Stimulated activated effector memory CD8-positive, alpha-beta T cell treated with anti-CD3 and anti-CD28 coated beads, Interleukin-12 subunit alpha, Interleukin-12 subunit beta, amount 100 ng/mL, for 72 hours (primary cell): ENCODE data around the gene BRSK2.

Experiments
- ATAC-seq: fragments of 150-1000 bp; cut with Tn5 transposase; 2 replicates; pipeline ENCODE4 v1.10.0; 2021
- DNase-seq, 2 donors: peaks; one replicate each; pipeline ENCODE4 v3.0.0; 2021 to 2022; ENCODE audit warnings: low spot score in 2 of 2
- H3K27ac Mint-ChIP-seq: one replicate; pipeline ENCODE4 v1.8.0; 2022; ENCODE audit warnings: mild to moderate bottlenecking, mixed read lengths
- H3K36me3 Mint-ChIP-seq: one replicate; pipeline ENCODE4 v1.8.0; 2022; ENCODE audit warnings: mild to moderate bottlenecking, mixed read lengths
- H3K4me1 Mint-ChIP-seq: one replicate; pipeline ENCODE4 v1.8.0; 2022; ENCODE audit warnings: mixed read lengths
- H3K4me3 Mint-ChIP-seq: one replicate; pipeline ENCODE4 v1.8.0; 2022; ENCODE audit warnings: mild to moderate bottlenecking, mixed read lengths
- H3K9me3 Mint-ChIP-seq: one replicate; pipeline ENCODE4 v1.8.0; 2022; ENCODE audit warnings: mixed read lengths

The BRSK2 gene

DNA sequence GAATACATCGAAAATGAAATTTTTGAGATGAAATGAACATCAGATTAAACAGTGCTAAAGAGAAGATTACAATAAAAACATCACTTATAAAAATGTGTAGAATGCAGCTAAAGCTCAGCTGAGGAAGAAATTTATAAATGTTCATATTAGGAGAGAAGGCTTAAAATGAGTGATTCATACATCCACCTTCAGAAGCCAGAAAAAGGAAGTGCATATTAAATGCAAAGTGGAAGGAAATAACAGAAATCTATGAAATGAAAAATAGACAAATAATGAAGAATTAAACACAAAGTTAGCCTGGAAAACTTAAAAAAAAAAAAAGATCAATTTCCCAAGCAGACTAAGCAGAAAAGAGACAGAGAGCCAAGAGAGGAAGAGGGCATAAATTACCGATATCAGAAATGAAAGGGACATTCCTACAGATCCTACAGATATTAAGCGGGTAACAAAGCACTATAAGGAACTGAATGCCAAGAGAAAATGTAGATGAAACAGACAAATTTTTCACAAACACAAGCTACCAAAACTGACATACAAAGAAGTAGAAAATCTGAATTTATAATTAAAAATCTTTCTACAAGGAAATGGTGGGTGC is 104.0 kb downstream of the BRSK2 start:
- Mint-ChIP-seq H3K4me1 (peaks cover 66% of the 10 kb centered on the region), H3K27ac (no peak overlapping the region), H3K36me3 (peaks cover 2% of the 10 kb centered on the region), H3K4me3 (no peak overlapping the region), H3K9me3 (no peaks in the 10 kb centered on the region)
- DNase-seq, result no peak
- ATAC-seq, result no peak

DNA sequence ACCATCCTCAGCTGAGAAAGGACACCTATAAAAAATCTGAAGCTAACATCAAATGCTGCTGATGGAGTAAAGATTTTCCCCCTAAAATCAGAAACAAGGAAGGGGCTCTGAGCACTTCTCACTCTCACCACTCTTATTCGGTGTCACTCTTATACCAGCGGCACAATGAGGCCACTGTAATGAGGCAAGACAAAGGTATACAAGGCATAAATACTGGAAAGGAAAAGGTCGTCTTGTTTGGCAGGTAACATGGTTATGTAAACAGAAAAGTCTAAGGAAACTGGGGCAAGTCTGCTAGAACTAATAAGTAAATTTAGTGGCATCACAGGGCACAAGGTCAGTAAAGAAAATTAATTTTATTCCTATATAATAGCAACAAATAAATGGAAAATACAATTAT is 104.9 kb downstream of the BRSK2 start:
- ATAC-seq, result no peak
- no peak overlapping the region for H3K4me3 Mint-ChIP-seq

DNA sequence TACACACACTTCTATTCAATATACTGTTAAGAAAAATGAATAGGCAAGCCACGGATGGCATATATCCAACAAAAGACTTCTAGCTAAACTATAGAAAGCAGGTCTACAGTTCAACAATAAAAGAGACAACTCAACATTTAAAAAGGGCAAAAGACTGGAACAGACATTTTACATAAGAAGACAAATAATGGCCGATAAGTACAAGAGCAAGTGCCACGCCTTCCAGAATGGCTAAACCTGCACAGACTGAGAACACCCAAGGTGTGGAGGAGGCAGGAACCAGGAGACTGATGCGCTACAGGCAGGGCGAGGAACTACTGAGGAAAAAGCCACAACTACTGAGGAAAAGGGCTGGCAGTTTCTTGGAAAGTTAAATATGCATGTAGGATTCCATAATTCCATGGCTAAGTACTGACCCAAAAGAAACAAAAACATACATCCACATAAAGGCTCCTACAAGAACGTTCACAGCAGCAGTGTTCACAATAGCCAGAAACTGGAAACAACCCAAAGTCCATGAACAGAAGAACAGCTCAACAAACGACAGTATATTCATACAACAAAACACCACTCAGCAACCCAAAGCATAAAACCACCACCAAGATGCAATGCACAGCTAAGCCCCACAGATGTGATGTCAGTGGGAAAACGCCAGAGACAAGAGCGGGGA is 106.5 kb downstream of the BRSK2 start:
- DNase-seq (no peak), ATAC-seq (no peak)
- H3K36me3 Mint-ChIP-seq, result peaks cover 7% of the 10 kb centered on the region
- no peak overlapping the region for H3K4me3 Mint-ChIP-seq
- H3K4me1 Mint-ChIP-seq, result peaks cover 78% of the 10 kb centered on the region
- H3K27ac Mint-ChIP-seq, result no peak overlapping the region
- no peaks in the 10 kb centered on the region for H3K9me3 Mint-ChIP-seq

More for the DNA sequence above, 104.9 kb downstream of the BRSK2 start:
- H3K9me3 Mint-ChIP-seq, result no peaks in the 10 kb centered on the region
- peaks cover 63% of the 10 kb centered on the region for H3K4me1 Mint-ChIP-seq
- H3K36me3 Mint-ChIP-seq, result peaks cover 7% of the 10 kb centered on the region
- no peak for DNase-seq
- H3K27ac Mint-ChIP-seq, result no peak overlapping the region

DNA sequence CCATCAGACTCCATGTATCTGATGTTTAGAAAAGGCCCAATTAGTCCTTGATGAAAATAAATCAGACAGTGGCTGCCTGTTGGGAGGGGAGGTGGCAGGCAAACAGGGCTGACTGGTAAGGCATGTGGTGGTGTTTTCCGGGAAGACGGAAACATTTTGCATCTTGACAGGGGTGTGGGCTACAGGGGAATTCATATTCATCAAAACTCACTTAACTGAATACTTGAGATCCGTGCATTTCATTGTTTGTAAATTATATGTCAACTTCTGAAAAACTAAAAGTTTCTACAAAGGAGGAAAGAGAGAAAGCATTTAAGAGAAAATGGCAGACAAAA is 107.0 kb downstream of the BRSK2 start:
- no peaks in the 10 kb centered on the region for H3K9me3 Mint-ChIP-seq
- H3K4me3 Mint-ChIP-seq, result no peak overlapping the region
- ATAC-seq (no peak), DNase-seq (no peak)
- H3K27ac Mint-ChIP-seq, result no peak overlapping the region
- H3K36me3 Mint-ChIP-seq, result peaks cover 7% of the 10 kb centered on the region
- H3K4me1 Mint-ChIP-seq, result peaks cover 81% of the 10 kb centered on the region

DNA sequence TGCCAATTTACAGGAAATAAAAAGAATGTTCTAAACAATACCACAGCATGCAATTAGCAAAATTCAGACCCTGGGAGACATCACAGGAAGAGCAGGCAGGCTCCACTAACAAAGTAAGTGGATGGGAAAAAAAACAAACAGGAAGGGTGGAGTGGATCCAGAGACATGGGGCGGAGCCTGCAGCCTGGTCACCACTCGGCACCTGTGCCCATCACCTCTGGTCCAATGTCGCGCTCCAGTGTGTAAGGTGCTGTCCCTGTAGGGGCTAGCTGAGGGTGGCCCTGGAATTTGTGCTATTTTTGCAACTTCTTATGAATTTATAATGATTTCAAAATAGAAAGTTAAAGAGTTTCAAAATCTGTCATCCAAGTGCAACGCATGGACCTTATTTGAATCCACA is 107.9 kb downstream of the BRSK2 start:
- DNase-seq (no peak), ATAC-seq (no peak)
- Mint-ChIP-seq H3K36me3 (peaks cover 7% of the 10 kb centered on the region), H3K9me3 (no peaks in the 10 kb centered on the region), H3K4me1 (peaks cover 81% of the 10 kb centered on the region), H3K4me3 (no peak overlapping the region), H3K27ac (peak overlapping the region; percentile 9)

DNA sequence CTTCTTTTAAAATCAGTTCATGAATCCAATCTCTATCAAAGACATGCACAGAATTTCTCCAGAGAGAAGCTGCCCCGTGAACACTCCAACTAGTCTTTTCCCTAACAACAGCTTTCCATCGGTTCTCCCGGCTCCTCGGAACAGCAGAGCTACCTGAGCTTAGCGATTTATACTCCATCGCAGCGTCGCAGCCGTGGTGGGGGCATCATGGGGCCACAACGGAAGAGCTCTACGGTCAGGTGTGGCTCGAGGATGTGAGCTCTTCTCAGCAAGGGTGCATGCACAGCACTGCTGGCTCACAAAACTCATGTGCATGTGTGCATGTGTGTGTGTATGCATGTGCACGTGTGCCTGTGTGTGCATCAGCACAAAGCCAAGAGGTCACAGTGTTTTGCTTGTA is 108.5 kb downstream of the BRSK2 start:
- ATAC-seq (no peak), DNase-seq (no peak)
- Mint-ChIP-seq H3K4me1 (peaks cover 81% of the 10 kb centered on the region), H3K27ac (peak overlapping the region; percentile 9), H3K9me3 (no peaks in the 10 kb centered on the region), H3K36me3 (peaks cover 7% of the 10 kb centered on the region), H3K4me3 (no peak overlapping the region)

DNA sequence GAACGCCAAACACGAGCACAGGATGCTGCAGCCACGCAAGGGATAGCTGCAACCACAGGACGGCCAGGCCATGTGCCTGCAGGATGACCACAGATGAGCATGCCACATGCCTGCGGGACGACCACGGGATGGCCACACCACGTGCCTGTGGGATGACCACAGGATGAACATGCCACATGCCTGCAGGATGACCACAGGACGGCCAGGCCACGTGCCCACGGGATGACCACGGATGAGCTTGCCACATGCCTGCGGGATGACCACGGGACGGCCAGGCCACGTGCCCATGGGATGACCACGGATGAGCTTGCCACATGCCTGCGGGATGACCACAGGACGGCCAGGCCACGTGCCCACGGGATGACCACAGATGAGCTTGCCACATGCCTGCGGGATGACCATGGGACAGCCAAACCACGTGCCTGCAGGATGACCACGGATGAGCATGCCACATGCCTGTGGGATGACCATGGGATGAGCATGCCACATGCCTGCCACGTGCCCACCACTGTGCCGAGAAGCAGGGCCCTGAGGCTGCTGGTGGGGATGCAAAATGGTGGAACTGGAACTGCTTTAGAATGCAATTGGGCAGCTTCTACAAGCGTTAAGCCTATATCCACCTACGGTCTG is 109.6 kb downstream of the BRSK2 start:
- peaks cover 7% of the 10 kb centered on the region for H3K36me3 Mint-ChIP-seq
- no peak overlapping the region for H3K4me3 Mint-ChIP-seq
- peak overlapping the region; percentile 50 for H3K27ac Mint-ChIP-seq
- DNase-seq (no peak), ATAC-seq (no peak)
- no peaks in the 10 kb centered on the region for H3K9me3 Mint-ChIP-seq
- H3K4me1 Mint-ChIP-seq, result peaks cover 81% of the 10 kb centered on the region

DNA sequence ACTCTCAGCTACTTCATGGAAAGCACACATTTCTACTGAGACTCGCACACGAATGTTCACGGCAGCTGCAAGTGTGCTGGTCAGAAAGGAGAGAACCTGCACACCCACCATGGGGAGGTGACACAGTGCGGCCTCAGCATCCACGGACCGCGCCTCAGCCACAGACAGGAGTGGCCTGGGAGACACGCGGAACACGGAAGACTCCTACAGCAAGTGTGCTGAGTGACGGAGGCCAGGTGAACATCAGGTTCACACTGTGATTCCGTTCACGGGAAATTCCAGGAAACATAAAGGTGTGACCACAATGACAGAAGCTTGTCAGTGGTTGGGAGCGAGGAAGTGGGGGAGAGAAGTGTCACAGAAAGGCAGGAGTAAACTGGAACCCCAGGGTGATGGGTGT is 110.2 kb downstream of the BRSK2 start:
- Mint-ChIP-seq H3K9me3 (no peaks in the 10 kb centered on the region), H3K4me1 (peaks cover 79% of the 10 kb centered on the region), H3K4me3 (no peak overlapping the region), H3K36me3 (peaks cover 7% of the 10 kb centered on the region), H3K27ac (peak overlapping the region; percentile 50)
- no peak for ATAC-seq
- no peak for DNase-seq

DNA sequence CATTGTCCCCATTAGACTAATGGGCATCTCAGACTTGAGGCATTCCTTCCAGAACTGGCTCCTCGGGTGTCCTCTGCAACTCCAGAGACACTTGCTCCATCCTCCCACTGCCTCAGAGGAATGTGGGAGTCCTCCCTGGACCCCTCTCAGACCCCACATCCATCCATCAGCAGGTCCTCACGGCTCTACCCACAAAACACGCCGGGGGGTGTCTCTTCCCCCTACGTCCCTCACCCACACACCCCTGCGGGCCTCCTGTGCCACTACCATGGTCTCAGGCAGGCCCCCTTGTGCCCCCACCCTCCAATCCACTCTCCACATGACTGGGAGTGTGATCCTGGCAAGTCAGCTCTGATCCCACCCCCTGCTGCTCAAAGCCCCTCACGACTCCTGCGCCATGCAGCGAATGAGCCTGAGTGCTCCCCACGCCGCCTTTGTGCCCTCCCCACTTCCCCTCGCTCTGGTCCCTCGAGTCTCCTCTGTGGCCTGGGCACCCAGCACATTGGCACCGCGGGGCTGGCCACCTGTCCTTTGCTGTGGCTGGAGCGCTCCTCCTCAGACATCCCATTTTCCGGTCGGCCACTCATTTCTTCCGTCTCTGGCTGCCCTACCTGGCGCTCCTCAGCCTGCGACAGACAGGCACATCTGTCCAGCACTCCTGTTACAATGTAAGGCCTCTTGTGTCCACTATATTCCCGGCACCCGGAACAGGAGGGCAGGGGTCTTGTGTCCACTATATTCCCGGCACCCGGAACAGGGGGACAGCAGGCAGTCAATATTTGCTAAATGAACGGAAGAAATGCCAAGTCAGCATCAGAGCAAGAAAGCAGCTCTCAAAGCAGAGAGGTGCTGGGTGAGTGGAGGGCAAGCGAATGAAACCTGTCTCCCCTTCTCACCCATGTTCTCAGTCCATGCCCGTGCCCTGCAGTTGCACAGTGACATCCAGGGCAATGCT is 111.0 kb downstream of the BRSK2 start:
- no peaks in the 10 kb centered on the region for H3K9me3 Mint-ChIP-seq
- H3K36me3 Mint-ChIP-seq, result peaks cover 7% of the 10 kb centered on the region
- no peak overlapping the region for H3K4me3 Mint-ChIP-seq
- peak overlapping the region; percentile 50 for H3K27ac Mint-ChIP-seq
- H3K4me1 Mint-ChIP-seq, result peaks cover 79% of the 10 kb centered on the region
- no peak for DNase-seq
- ATAC-seq, result no peak

DNA sequence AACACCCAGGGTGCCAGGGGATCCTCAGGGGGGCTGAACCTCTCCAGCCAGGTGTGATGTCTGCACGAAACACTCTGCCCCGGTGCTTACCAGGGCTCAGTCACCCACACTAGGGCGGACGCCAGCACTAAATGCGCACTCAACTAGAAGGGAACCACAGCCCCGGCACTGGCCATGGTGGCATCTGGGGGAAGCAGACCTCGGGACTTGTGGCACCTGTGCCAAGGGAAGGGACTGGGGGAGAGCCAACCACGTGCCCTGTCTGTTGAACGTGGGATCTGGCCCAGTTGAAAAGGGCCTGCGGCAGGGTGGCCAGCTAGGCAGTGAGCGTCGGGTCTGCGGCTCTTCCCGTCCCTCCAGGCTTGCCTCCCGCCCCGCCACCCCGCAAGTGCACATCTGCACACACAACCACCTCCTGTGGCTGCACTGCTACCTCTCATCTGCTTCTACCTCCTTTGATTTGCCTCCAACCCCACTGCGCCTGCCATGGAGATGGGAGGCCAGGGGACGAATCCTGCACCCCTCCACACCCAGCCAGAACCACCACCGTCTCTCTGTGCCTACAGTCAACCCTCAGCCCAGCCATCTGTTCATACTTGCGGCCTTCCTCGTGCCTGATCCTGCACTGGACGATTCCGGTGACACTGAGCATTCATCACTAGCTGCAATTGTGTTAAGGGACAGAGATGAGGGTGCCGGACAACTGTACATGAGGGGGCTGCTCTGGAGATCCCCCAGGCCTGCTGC is 111.9 kb downstream of the BRSK2 start:
- DNase-seq (no peak), ATAC-seq (no peak)
- no peak overlapping the region for H3K4me3 Mint-ChIP-seq
- peaks cover 76% of the 10 kb centered on the region for H3K4me1 Mint-ChIP-seq
- H3K9me3 Mint-ChIP-seq, result no peaks in the 10 kb centered on the region
- peak overlapping the region; percentile 50 for H3K27ac Mint-ChIP-seq
- H3K36me3 Mint-ChIP-seq, result peaks cover 7% of the 10 kb centered on the region

DNA sequence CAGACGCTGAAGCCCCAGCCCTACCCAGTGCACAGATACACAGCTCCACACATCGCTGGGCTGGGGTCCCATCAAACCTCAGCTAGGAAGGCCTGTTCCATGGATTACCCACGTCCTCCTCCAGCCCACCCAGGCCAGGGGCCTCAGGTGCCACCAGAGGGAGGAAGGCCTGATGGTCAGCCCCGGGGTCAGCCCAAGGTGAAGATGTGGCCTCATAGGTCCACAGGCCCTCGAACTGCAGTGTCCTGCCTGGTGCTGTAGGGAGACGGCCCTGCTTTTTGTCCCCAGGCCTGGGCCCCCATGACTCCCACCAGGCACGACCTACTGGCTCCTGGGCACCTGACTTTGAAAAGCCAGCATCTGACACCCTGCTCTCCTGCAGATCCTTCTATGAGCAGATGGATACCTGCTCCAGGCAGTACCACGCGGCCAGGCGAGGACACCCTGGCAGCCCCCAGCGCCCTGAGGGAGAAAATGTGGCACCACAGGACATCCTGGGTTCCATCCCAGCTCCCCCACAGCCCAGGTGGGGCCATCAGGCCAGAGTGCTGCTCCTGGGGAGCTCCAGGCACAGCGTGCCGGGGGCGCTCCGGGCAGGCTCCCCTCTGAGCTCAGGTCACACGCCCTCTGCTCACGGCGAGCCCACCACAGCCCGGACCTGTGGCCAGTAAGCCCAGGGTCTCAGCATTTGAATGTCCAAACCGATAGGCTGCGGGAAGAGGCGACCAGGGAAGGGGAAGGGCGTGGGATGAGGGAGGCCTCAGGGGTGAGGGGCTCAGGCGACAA is 112.6 kb downstream of the BRSK2 start:
- no peak for DNase-seq
- peaks cover 76% of the 10 kb centered on the region for H3K4me1 Mint-ChIP-seq
- peak overlapping the region; percentile 83 for H3K27ac Mint-ChIP-seq
- peaks cover 7% of the 10 kb centered on the region for H3K36me3 Mint-ChIP-seq
- no peak for ATAC-seq
- H3K4me3 Mint-ChIP-seq, result no peak overlapping the region
- no peaks in the 10 kb centered on the region for H3K9me3 Mint-ChIP-seq

DNA sequence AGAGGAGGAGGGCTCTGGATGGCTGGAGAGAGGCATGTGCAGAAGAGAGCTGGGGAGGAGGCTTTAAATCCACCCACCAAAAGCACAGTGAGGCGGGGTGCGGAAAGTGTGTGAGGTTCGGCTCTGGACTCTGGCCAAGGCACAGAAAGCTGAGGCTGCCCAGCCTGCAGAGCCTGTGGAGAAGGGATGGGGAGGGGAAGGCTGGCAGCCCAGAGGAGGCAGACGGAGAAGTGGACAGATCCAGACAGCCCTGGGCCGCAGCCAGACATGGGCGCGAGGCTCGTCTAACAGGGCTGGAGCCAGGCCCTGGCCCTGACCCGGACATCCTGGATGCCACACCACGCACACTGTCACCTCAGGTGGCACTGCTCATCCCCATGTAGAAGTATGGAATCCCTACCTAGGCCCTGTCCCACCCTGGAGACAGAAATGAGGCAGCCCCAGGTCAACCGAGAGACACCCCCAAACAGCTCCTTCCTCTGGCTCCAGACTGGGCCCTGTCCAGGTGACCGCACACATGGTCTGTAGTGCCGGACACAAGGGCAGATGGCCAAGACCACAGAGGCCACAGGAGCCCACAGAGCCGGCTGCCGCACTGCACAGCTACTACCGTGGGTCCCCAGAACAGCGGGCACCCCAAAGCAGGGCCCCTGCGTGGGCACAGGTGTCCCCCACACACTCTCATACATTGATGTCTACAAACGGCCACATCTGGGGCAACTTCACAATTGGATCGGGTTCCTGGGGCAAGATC is 113.4 kb downstream of the BRSK2 start:
- no peak for DNase-seq
- Mint-ChIP-seq H3K4me1 (peaks cover 76% of the 10 kb centered on the region), H3K27ac (peak overlapping the region; percentile 83), H3K4me3 (no peak overlapping the region), H3K36me3 (peaks cover 7% of the 10 kb centered on the region), H3K9me3 (no peaks in the 10 kb centered on the region)
- no peak for ATAC-seq

DNA sequence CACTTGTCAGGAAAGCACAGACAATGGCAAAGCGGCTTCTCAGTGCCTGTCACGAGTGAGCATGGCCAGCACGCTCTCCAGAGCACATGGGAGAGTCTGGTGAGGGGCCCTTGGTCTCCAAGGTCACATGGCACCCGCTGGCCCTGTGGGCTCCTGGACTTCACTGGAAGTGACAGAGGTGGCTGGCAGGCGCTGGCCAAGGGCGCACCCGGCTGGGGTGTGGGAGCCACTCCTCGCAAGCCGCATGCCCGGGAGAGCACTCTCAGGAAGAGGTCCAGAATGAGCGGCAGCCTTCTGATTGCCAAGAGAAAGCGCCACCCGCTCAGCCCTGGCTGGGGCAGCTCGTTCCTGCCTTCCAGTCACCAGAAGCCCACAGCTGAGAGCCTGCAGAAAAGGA is 114.0 kb downstream of the BRSK2 start:
- Mint-ChIP-seq H3K36me3 (peaks cover 6% of the 10 kb centered on the region), H3K4me3 (no peak overlapping the region), H3K4me1 (peaks cover 76% of the 10 kb centered on the region), H3K9me3 (no peaks in the 10 kb centered on the region), H3K27ac (peak overlapping the region; percentile 83)
- ATAC-seq (no peak), DNase-seq (no peak)

DNA sequence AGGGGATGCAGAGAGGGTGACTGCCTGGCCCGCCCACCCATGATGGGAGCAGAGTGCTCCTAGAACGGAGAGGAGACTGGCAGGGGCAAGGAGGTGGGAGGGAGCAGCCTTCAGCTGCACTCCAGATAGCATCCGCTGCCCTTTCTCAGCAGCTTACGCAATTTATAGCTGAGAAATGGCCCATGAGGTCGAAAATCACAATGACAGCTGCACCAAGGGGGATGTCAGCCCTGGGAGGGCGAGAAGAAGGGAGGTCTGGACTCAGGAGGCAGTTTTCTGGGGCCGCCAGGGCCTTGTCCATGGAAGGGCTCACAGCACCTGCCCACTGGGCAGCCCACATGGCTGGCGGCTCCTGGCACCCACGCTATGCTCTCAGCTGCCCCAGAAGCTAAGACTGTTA is 114.4 kb downstream of the BRSK2 start:
- Mint-ChIP-seq H3K4me1 (peaks cover 76% of the 10 kb centered on the region), H3K27ac (peak overlapping the region; percentile 83), H3K9me3 (no peaks in the 10 kb centered on the region), H3K4me3 (no peak overlapping the region), H3K36me3 (peaks cover 1% of the 10 kb centered on the region)
- DNase-seq, result no peak
- ATAC-seq, result no peak
